DMS114 treated with DMSO at 0.1 percent for 48 hours (cell line): ENCODE measurements around the gene MRPS23.

ENCODE experiments used
- DNase-seq: peaks from one replicate; lab custom pipeline; 2025; ENCODE audit not compliant: unreplicated experiment; lab: John Stamatoyannopoulos, UW

The MRPS23 gene

GRCh38 chr17:57879437-57880085 is 29.7 kb upstream of the MRPS23 start:
- no peak for DNase-seq

GRCh38 chr17:57877803-57878377 is 28.0 kb upstream of the MRPS23 start:
- DNase-seq: no peak

DNA sequence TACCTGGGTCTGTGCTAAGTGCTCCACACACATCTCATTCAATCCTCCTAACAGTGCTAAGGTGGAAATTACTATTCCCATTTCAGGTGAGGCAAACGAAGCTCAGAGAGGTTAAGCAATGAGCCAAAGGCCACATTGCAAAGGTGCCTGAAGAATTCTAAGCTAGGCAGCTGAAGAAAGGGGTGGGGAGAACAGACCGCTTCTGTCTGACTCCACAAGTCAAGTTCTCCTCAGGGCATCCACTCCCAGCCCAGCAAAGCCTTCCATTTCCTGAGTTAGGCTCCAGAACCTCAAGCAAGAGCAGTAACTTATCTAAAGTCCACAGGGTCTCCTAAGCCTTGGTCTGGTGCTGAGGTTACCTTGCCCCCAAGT is 27.0 kb upstream of the MRPS23 start:
- no peak for DNase-seq

GRCh38 chr17:57876023-57876865 is 26.4 kb upstream of the MRPS23 start:
- DNase-seq: no peak

GRCh38 chr17:57875290-57876022 is 25.6 kb upstream of the MRPS23 start:
- DNase-seq: no peak

DNA sequence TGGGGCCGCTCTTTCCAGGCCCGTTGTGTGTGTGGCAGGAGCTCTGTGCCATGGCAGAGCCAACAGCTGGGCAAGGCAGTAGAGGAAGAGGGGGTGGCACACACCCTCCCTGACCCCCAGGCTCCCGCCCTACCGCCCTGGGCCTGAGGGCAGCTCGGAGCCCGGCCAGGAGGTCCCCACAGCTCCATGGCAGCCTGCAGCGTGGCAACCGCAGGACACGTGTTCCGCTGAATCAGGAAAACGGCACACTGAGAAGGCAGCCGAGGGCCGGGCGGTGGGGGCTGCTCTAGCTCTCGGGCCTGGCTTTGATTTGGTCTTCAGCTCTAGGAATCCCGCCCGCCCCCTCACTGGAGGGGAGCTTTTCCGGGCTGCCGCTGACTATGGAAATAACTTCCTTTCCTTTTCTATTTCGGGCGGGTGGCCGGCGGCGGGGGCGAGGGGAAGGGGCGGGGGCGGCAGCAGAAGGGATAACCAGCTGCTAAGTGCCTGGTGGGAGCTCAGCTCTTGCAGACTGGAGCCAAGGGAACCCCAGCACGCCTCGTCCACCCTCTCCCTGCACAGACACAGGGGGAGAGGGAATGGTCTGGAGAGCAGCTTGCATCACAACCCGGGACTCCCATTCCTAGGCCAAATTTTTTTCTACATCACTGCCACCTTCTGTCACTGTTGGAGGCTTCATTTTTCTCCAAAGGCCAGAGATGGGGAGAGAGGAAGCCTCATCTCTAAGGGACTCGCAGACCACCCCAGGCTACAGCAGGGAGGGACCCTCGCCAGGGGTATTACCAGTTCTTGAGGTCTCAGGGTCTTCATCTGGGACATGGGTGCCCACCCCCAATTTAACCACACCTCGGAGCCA is 24.8 kb upstream of the MRPS23 start:
- DNase-seq: no peak

- no peak for DNase-seq
Observed at GRCh38 chr17:57874058-57874419, 24.2 kb upstream of the MRPS23 start.

DNA sequence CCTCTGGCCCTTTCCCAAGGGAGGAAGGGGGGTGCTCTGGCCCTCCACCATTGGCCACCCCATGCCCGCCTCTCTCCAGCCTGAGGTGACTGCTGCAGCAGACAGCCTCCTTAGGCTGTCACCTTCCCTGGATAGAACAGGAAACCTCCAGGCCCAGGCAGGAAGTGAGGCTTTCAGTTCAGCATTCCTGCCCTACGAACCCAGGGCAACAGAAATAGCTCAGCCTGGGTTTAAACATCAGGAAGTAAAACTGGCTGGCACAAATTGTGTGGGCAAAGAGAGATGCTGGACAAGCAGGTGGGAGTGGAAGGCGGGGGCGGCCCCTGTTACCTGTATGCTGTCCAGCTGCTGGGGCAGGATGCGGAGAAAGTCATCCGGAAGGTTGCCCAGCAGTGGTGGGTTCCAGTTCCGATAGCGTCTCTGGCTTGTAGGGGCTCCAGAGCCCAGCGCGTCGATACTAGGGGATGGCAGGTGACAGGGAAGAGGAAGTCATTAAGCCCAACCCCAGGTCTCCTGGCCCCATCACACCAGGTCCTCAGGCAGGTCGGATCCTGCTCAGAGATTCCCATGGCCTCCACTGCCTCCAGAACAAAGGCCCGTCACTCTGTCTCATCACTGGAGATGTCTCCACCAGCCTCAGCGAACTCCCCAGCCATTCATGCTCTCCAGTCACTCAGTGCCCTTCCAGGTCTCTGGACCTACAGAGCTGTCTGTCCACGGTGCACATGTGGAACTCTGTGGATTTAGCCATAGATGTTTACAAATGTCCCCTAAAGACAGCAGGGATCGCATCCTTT is 23.6 kb upstream of the MRPS23 start:
- DNase-seq: no peak

GRCh38 chr17:57872536-57872935 is 22.7 kb upstream of the MRPS23 start:
- no peak for DNase-seq

GRCh38 chr17:57871863-57872262 is 22.0 kb upstream of the MRPS23 start:
- DNase-seq: no peak

DNA sequence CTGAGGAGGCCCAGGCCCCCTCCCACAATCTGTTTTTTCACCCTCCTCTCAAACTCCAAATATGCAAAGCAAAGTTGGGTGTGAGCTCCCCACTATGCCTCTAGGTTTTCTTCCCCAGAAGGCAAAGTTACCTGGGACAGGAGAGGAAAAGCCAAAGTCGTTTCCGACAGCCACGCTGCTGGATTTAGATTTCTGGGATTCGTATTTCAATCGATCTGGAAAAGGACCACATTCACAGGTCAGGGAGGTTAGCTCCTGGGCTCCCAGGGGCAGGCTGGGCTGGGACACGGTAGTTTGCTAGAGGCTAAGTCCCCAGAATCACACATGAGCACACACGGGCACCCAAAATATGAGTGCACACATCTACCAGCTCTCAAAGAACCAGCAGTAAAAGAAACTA is 21.3 kb upstream of the MRPS23 start:
- no peak for DNase-seq

- DNase-seq: no peak
Observed at GRCh38 chr17:57870283-57870635, 20.4 kb upstream of the MRPS23 start.

DNA sequence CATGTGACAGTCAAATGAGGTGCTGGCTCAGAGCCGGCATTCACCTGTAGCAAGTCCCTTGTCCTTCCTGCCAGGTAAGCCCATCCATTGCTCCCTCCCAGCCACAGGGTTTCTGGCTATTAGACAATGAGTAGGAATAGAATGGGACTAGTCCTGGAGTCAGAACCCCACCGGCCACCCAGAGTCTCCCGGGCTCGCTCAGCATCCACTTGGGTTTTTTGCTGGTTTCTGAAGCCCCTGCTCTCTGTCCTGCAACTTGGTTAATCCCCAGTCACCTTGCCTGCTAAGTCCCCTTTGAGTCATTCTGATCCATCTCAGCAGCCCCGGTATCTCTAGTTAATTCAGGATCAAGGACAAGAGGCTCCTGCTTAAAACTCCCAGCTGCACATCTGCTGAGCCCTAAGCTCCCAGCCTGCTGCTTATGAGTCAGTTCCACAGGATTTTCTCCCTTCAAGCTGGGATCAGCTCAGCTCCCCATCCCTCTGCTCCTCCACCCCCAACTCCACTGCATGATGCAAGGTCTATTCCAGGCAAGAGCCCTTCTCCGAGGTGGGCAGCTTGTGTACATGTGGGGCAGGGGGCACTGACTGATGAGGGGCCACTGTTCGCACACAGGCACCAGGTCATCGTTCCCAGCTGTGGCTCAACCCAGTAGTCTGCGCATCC is 19.9 kb upstream of the MRPS23 start:
- no peak for DNase-seq

DNA sequence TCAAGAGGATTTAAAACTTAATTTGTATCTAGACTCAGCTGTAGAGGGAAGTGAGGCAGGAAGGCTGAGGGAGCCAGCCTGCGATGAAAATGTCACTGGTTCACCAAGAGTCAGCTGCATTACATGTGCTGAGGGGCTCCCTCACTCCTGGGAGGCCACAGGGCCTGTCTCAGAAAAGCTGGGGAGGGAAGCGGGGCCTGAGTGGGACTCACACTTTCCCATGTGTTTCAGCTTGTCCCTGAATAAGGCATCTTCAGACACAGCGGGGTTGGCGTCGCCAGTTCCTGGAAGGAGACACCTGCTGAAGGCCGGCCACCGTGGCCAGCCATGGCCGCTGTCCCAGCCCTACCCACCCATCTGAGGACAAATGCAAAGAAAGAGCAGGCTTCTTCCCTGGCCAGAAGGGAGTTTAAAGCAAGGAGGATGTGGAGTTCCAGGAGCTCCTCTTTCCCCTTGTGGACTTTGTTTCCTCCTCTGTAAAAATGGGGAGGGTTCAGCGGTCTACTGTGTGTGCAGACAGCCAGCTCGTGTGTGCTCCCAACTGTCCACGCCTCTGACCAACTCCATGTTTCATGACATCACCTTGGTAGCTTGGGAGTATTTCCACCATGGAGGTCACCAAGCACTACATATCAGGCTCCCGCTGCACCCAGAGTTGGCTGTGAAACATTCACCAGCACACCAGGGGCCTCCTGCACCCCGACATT is 19.2 kb upstream of the MRPS23 start:
- DNase-seq: no peak

- no peak for DNase-seq
Observed at GRCh38 chr17:57868007-57868909, 18.4 kb upstream of the MRPS23 start.

GRCh38 chr17:57867126-57867525 is 17.3 kb upstream of the MRPS23 start:
- no peak for DNase-seq

DNA sequence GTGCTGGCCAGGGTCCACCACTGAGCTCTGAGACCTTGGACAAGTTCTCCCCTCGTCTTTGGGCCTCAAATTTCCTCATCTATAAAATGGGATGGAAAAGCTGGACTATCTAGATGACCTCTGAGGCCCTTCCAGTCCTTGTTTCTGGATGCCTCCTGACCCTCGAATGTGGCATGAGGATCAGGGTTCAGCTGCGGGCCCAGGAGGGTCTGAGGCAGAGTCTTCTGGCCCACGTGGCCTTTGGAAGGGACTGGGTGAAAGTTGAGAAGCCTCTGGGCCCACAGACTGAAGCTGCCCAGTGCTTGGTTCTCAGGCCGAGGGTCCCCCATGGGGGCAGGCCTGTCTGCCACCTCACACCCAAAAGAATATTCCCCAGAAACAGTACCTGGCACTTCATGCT is 16.9 kb upstream of the MRPS23 start:
- DNase-seq: no peak

- no peak for DNase-seq
Observed at GRCh38 chr17:57866319-57866718, 16.5 kb upstream of the MRPS23 start.
